AG10803 (cell line): Measurements from ENCODE around the gene GPR108.

Experiments used
- DNase-seq: peaks from one replicate; pipeline ENCODE4 v3.0.0; 2010; ENCODE audit warnings: low read depth
- H3K4me3 ChIP-seq: 2 replicates; pipeline ENCODE4 v1.5.1; 2011; ENCODE audit warnings: mild to moderate bottlenecking, low read length, control low read depth
- CTCF ChIP-seq: conservative IDR thresholded peaks from 2 replicates; pipeline ENCODE4 v1.5.1; 2011; ENCODE audit warnings: mild to moderate bottlenecking, low read length, control low read depth, inconsistent platforms

Gene GPR108

GRCh38 chr19:6697291-6697690 lies 40.1 kb downstream of the GPR108 start:
- DNase-seq: no peak
- H3K4me3 ChIP-seq: no peak overlapping the region
- TF ChIP-seq CTCF: no peak

DNA sequence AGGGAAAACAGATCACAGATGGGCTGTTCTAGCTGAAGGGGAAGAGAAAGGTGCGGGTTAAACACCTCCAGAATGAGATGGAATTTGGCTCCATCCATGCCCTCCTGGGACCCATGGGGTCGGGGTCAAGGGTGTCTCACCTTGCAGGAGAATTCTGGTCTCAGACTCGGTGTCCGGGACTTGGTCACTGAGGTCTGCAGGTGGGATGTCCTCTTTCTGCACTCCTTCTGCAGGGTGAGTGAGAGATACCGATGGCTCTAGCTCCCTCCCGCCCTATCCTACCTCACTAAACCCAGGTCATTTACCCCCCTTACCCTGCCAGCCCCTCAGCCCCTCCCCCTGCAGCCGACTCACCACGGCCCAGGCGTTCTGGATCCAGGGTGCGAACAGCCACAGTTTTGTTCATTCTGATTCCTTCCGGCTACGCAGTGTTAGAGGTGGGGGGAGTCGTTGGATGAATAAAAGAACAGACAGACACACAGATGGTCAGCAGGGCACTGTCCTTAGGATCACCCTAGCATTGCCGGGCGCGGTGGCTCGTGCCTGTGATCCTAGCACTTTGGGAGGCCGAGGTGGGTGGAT lies 41.0 kb downstream of the GPR108 start:
- no peak overlapping the region for H3K4me3 ChIP-seq
- TF ChIP-seq CTCF: no peak
- DNase-seq: no peak

GRCh38 chr19:6694147-6694815 lies 43.1 kb downstream of the GPR108 start:
- no peak for TF ChIP-seq CTCF
- no peak overlapping the region for H3K4me3 ChIP-seq
- DNase-seq: no peak

DNA sequence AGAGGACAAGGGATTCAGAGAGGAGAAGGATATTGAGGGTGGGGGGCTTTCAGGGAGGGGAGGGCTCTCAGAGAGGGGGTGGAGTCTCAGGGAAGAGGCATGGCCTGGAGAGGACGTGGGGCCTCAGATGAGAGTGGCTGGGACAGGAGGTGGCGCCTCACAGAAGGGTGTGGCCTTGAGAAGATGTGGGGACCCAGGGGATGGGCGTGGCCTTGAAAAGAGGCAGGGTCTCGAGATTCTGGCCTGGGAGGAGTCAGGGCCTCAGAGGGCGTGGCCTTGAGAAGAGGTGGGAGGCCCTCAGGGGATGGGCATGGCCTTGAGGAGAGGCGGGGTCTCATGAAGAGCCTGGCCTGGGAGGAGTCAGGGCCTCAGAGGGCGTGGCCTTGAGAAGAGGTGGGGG lies 43.7 kb downstream of the GPR108 start:
- no peak overlapping the region for H3K4me3 ChIP-seq
- TF ChIP-seq CTCF: no peak
- no peak for DNase-seq

- no peak overlapping the region for H3K4me3 ChIP-seq
- no peak for TF ChIP-seq CTCF
- no peak for DNase-seq
Observed at GRCh38 chr19:6693056-6693471, 44.3 kb downstream of the GPR108 start.

- no peak overlapping the region for H3K4me3 ChIP-seq
- no peak for TF ChIP-seq CTCF
- no peak for DNase-seq
Observed at GRCh38 chr19:6692027-6692426, 45.4 kb downstream of the GPR108 start.

DNA sequence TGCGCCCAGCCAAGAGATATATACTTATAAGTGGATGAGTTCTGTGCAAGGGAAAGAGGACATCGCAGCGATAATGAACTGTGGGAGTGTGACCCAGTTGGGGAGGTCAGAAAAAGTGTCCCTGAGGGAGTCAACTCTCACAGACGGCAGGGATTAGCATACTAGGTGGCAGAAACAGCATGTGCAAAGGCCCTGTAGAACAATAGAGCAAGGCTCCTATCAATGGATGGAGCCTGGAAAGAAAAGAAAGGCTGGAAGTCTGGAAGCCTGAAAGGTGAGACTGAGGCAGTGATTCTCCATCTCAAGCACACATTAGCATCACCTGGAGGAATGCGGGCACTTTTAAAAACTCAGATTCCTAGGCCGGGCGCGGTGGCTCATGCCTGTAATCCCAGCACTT lies 46.0 kb downstream of the GPR108 start:
- TF ChIP-seq CTCF: no peak
- DNase-seq: no peak
- H3K4me3 ChIP-seq: no peak overlapping the region
